GM23338 (cell line): Measurements from ENCODE around the gene OR1D5. TPM values are rescaled to one million over a fixed set of nuclear protein-coding genes. Genes with fewer than 3 reads are reported as not detected.

Experiments
- CREB1 ChIP-seq: fragments of 250-450 bp; sonication (Bioruptor Pico); IDR thresholded peaks from 2 replicates; pipeline ENCODE4 v1.5.0; 2020; ENCODE audit warnings: low read depth, mild to moderate bottlenecking, moderate library complexity
- ETS1 ChIP-seq: IDR thresholded peaks from 2 replicates; pipeline ENCODE4 v1.6.1; 2016; ENCODE audit warnings: antibody characterized with exemption
- EZH2 ChIP-seq: fragments of 200-600 bp; sonication (generic); IDR thresholded peaks from one replicate; pipeline ENCODE4 v1.8.0; 2017; ENCODE audit warnings: antibody characterized with exemption, mild to moderate bottlenecking, low read depth; ENCODE audit not compliant: unreplicated experiment
- JUNB ChIP-seq: IDR thresholded peaks from one replicate; pipeline ENCODE4 v1.6.1; 2016; ENCODE audit warnings: antibody characterized with exemption; ENCODE audit not compliant: unreplicated experiment
- STAT1 ChIP-seq: IDR thresholded peaks from one replicate; pipeline ENCODE4 v1.6.1; 2016; ENCODE audit warnings: antibody characterized with exemption; ENCODE audit not compliant: unreplicated experiment
- ZNF114 ChIP-seq: fragments of 250-450 bp; sonication (Bioruptor Pico); IDR thresholded peaks from 2 replicates; pipeline ENCODE4 v1.5.0; 2020; ENCODE audit warnings: mild to moderate bottlenecking, moderate library complexity
- ZNF331 ChIP-seq: fragments of 250-450 bp; sonication (Bioruptor Pico); IDR thresholded peaks from 2 replicates; pipeline ENCODE4 v1.5.0; 2020; ENCODE audit warnings: low read depth, mild to moderate bottlenecking, moderate library complexity
- ZNF462 ChIP-seq: fragments of 250-450 bp; sonication (Bioruptor Pico); IDR thresholded peaks from 2 replicates; pipeline ENCODE4 v1.5.0; 2020; ENCODE audit warnings: mild to moderate bottlenecking, moderate library complexity
- polyA plus RNA-seq: library from polyadenylated mRNA; unstranded; fragments of >200 nt; fragmentation: Nextera tagmentation; extraction: Ambion mirVana; gene quantifications from 2 replicates; pipeline ENCODE4 v1.2.1, GENCODE V29; 2016
- total RNA-seq: library from RNA; depleted of rRNA; stranded (reverse); fragments of >200 nt; shearing (Covaris generic); gene quantifications from 2 replicates; pipeline ENCODE4 v1.2.3, GENCODE V29; 2014
- TF ChIP-seq, protein P1 (sequence below): IDR thresholded peaks from one replicate; pipeline ENCODE4 v1.6.1; 2018; ENCODE audit warnings: antibody characterized with exemption; ENCODE audit not compliant: unreplicated experiment

Gene OR1D5
- total and polyA plus RNA-seq, 2 experiments from 2014 or later = not detected

GRCh38 chr17:3022197-3022596, 41.2 kb downstream of the OR1D5 start (continued):
- no peak for TF ChIP-seq ZNF462 (CRISPR knock-in tag)
- no peak for TF ChIP-seq ETS1
- TF ChIP-seq, protein P1, sequence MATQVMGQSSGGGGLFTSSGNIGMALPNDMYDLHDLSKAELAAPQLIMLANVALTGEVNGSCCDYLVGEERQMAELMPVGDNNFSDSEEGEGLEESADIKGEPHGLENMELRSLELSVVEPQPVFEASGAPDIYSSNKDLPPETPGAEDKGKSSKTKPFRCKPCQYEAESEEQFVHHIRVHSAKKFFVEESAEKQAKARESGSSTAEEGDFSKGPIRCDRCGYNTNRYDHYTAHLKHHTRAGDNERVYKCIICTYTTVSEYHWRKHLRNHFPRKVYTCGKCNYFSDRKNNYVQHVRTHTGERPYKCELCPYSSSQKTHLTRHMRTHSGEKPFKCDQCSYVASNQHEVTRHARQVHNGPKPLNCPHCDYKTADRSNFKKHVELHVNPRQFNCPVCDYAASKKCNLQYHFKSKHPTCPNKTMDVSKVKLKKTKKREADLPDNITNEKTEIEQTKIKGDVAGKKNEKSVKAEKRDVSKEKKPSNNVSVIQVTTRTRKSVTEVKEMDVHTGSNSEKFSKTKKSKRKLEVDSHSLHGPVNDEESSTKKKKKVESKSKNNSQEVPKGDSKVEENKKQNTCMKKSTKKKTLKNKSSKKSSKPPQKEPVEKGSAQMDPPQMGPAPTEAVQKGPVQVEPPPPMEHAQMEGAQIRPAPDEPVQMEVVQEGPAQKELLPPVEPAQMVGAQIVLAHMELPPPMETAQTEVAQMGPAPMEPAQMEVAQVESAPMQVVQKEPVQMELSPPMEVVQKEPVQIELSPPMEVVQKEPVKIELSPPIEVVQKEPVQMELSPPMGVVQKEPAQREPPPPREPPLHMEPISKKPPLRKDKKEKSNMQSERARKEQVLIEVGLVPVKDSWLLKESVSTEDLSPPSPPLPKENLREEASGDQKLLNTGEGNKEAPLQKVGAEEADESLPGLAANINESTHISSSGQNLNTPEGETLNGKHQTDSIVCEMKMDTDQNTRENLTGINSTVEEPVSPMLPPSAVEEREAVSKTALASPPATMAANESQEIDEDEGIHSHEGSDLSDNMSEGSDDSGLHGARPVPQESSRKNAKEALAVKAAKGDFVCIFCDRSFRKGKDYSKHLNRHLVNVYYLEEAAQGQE = no peak
- TF ChIP-seq JUNB = no peak
- TF ChIP-seq CREB1 (CRISPR knock-in tag) = no peak
- TF ChIP-seq ZNF114 (CRISPR knock-in tag) = no peak
- TF ChIP-seq EZH2 = no peak
- TF ChIP-seq ZNF331 (CRISPR knock-in tag) = no peak
- TF ChIP-seq STAT1 = no peak
